Hematopoietic multipotent progenitor cell treated with erythropoietin and hydrocortisone succinate and interleukin-3 and kit ligand, for 15 days (in vitro differentiated cells): ENCODE data around the gene PRADC1.
"Not testable (repeated sequence)": the region's sequence is repeated elsewhere in the genome, so short reads cannot be mapped to it uniquely, and the experiment has no call there.

Experiments used
- DNase-seq: peaks from one replicate; pipeline ENCODE4 v3.0.0-alpha.2; 2015; ENCODE audit warnings: low spot score

The PRADC1 gene

DNA sequence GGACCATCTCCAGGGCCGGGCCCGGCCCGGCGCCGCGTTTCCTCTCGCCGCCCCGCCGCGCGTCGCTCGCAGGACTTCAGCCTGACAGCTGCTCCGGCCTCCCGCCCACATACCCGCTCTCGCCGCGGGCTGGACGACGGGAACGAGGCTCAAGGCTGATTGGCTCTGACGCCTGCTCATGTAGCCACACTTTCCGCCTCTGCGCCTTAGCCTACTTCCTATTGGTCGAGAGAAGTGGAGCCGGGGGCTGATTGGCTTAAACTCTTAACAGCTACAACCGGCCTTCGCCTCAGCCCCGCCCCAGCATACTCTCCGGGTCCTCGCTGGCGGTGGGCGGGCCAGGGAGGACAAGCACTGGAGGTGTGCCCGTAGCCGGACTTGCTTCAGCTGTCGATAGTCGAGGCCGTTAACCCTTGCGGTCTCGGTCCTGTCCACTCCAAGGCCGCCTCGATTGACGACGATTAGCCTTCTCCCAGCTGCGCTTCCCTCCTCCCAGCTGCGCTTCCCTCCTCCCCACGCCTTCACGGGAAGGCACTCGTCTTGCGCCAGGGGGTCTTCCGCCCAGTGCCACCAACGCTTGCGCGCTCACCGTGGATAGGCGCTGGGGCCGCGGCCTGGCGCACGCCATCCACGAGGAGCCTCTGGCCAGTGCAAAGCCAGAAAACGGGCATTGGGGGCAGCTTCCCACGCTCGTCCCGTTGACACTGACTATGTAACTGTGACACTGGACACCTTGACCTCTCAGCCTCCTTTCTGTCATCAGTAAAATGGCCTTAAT, at the start of gene PRADC1:
TSS of gene PRADC1 (minus strand) at position 86 of the 778 bp plus-strand sequence. CDS start at position 7, 79 bp downstream.
- peak; percentile 98 for DNase-seq

DNA sequence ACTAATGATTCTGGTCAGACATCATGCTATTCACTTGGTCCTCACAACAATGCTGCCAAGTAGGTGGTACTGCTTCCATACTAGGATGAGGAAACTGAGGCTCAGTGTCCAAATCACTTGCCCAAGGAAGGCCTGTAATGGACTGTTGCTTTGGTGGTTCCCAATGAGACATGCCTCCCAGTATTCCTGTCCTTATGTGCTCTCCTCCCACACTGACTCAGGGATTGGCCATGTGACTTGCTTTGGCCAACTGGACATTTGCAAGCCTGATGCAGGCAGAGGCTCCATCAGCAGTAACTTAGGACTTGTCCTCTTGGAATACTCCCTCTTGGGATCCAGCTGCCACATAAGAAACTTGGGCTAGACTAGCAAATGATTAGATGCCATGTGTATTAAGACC, 48.2 kb upstream of the PRADC1 start:
- no peak for DNase-seq

DNA sequence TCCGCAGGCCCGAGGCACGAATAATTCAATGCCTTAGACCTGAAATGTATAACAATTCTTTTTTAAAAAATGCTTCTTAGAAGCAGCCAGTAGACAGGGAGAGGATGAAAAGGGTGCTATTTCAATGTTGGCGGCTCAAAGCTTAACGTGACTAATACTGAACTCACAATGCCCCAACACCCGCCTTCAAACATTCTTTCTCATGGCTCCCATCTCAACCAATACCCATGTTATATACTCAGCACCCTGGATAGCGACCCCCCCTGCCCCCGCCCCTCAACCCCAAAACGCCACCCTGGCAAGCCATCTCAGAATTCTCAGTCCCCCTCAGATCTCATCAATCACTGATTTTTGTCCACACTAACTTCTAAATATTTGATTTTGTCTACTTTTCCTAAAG, 46.8 kb upstream of the PRADC1 start:
- DNase-seq = no peak

DNA sequence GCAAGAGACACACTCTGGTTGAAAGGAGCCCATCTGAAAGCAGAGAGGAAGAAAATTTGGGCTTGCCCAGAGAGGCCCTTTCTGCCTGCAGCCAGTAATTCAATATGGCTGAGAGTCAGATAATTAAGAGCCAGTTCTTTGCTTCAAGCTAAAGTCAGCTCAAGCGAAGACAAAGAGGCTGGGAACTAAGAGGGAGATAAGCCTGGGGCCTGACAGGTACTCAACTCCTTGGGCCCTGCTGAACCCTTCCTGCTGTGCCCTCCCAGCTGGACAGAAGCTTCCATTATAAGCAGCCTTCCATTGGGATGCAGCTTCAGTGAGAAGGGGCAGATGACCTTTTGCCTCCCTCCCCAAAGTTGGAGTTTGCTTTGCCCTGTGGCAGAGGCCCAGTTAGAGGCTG, 39.2 kb upstream of the PRADC1 start:
- no peak for DNase-seq

DNA sequence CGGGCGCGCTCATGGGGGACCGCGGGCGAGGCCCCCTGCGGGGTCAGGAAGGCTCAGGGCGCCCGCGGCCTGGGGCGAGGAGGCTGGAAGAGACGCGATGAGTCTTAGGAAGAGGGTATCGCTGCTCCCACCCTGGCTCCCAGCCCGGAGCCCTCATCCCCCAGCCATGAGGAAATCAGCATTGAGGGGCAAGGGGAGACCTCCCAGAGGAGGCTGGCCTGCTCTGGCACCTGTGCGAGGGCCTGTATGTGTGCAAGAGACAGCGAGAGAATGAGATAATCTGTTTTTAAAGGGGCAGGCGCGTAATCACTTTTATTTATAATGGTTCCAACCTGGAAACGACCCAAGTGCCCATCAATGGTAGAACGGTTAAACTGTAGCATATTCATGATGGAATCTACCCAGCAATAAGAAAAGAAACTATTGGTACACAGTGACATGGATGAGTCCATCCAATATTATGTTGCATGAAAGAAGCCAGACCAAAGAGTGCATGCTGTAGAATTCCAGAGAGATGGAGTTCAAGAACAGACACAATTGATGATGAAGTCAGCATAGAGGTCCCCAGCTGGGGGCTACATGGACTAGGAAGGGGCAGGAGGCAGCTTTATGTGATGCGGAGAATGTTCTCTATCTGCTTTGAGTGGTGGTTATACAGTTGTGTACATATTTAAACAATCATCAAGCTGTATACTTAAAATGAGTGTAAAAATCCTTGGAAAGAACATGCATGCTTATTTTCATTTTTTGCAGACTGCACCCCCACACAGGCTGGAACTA, 36.8 kb upstream of the PRADC1 start:
- no peak for DNase-seq

DNA sequence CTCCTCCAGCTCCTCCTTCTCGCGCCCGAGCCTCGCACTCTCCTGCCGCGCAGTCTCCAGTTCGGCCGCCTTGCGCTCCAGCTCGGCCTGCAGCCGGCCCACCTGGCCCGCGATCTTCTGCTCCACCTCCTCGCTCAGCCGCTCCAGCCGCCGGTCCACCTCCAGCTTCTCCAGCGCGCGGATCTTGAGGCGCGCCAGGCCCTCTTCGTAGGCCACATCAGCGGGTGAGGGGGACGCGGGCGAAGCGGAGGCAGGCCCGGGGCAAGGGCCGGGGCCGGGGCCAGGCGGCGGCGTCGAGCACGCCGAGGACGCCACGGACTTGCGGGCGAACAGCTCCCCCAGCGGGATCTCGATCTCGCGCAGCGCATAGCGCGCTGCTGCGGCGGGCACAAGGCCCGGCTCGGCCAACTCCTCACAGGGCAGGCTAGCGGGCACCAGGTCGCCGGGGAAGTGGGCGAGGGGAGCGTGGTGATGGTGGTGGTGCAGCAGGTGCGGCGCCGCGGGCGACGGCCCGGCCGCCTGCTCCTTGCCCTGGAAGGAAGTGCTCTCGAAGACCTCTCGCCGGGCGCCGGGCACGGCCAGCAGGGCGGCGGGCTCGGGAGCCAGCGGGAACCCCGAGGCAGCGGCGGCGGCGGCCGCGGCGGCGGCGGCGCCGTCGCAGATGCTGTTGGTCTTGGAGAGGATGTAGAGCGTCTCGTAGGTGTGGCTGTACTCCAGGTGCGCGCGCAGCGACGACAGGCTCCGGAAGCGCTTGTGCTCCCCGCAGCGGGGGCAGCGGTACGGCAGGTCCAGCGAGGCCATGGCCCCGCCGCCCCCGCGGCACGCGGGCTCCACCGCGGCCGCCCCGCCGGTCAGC, 36.0 kb upstream of the PRADC1 start:
- DNase-seq = no peak

DNA sequence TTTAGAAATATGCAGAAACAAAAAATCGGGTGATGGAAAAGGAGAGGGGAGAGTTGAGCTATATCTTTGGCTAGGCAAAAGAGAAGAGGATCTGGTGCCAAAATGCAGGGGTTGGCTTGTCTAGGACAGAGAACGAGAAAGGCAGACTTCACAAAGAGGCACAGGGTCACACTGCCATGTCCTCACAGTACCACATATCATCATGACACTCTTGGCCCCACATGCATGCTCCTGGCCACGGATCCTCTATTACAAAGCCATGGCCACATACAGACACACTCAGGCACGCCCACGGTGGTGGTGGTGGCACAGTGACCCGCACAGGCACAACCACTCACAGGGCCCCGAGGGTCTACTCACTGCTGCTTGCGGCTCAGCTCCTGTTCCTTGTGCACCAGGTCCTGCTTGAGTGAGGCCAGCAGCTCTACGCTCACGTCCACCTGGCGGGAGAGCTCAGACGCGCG, 35.4 kb upstream of the PRADC1 start:
- no peak for DNase-seq

DNA sequence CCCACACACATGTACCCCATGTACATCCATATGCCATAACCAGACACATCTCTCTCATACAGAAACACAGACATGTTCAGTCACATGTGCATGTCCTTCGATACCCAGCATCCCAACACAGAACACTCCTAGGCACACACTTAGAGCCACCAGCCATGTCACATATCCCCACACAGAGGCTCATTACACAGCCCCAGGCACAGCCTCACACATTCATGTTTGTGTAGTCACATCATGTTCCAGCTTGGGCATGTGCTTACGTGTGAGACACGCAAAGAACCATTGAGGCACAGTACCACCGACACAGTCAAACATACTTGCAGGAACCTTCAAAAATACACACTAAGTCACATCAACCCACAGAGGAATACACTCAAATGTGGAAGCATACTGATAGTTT, 34.0 kb upstream of the PRADC1 start:
- no peak for DNase-seq

DNA sequence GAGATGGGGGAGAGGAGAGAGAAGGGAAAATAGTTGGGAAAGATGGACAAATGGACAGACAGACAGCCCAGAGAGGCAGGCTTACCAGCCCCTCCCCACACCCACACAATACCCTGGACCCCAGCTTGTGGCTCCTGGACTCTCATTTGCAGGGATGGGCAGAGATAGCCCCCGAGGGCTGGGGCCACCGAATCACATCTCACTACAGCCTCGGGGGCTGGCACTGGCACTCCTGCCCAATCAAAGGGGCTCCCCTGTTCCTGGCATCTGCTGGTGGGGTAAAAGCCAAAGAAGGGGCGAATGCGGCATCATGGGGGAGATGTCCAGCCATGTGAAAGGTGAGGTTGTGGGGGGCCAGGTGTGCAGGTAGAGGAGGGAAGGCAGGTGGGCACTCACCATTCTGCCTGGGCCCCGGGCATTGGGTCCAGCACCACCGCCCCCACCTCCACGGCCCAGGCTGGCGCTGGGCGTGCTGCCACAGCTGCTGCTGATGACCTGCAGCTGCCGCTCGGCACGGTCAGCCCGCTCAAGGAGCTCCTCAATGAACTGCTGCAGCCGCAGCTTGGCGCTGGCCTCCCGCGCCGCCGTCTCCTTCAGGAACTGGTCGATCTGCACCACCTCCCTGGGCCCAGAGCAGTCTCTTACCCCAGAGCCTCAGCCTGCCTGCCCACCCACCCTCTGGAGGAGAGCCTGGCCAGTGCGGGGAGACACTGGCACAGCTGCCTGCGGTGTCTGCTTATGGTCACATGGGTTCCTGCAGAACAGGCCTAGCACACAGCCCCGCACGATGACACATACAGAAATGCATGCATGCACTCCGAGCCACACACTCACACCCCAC, 33.2 kb upstream of the PRADC1 start:
- no peak for DNase-seq

DNA sequence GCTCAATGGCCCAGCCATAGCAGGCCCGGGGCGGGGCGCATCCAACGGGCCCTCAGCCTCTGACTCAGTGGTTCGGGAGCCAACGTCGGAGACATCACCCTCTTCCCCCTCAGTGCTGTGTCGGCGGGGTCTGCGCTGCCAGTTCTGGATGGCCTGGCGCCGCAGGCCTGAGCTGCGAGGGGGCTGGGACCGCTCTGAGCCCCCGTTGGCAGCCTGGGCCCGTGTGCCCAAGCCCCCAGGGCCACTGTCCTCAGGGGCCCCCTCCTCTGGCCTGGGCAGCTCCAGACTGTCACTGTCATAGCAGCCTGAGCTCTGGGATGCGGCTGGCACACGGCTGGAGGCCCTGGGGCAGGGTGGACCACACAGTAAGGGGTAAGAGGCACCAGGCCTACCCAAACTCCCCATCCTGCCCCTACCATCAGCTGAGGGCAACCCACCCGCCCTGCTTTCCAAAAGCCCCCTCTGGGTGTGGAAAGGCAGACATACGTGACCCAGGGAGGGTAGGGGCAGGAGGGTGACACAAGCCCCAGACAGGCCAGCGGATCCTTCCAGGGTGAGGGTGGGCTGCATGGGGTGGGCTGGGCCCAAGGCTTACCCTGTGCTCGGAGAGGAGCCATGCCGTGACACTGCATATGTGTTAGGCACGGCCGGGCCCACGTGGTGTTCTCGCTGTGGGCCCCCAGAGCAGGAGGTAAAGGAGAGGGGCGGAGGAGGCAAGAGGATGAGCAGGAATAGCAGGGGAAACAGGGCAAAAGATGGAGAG, 32.4 kb upstream of the PRADC1 start:
- DNase-seq = no peak

DNA sequence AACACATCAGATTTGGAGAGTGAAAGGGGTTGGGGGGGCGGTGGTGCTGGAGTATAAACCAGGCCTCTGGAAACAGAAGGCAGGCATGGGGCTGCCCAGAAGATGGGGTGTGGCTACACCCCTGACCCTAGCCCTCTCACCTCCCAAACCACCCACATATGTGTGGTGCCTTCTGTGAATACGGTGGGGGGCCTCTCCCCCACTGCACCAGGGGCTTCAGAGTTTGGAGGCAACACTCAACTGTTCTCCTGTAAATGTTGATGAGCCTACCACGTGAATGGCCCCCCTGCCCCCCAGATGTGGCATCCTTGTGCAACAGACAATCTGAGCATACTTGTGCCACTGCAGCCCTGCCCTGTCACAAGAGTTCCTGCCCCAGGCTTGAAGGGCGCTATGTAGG, 31.7 kb upstream of the PRADC1 start:
- no peak for DNase-seq

DNA sequence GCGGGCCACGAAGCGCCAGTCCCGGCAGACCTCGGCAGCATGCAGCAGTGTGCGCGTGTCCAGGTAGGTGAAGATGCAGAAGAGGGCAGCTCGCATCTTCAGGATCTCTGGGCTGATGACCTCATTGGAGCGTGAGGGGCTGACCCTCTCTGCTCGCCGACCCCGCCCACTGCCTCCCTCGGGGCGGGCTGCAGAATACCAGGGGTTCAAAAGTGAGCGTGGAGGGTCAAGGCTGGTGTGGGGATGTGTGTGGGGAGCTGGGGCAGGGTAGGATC, 31.2 kb upstream of the PRADC1 start:
- DNase-seq = no peak

DNA sequence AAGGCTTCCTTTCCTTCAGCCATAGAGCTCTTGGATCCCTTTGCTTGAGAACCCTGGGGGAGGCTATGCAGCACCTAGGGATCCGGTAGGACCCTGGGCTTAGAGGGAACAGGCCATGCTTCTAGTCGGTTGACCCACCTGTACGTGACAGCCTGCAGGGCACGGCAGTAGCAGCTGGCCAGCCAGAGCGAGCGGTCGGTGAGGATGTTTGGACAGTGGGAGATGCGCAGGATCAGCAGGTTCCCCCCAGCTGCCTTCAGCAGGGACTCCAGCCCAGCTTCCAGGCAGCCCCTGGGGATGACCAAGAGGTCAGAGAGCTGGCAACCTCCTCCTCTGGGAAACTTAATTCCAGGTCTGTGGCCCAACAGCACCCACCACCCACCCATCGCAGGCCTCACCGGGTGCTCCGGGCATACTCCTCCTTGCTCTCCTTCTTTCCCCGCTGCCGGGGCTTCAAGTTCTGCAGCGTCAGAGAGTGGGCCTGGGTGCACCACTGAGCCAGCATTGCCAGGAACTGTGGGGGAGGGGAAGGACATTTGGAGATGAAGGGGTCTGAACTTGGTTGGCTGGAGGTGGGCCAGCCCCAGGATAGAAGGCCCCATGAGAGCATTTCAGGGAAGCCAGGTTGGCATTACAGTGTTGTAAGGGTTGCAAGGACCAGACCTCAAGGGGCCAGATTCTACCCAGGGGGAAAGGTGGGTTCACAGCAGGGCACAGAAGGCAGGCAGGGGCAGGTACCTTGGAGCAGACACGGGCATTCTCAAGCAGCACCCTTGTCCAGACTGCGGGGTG, 30.7 kb upstream of the PRADC1 start:
- DNase-seq = no peak

DNA sequence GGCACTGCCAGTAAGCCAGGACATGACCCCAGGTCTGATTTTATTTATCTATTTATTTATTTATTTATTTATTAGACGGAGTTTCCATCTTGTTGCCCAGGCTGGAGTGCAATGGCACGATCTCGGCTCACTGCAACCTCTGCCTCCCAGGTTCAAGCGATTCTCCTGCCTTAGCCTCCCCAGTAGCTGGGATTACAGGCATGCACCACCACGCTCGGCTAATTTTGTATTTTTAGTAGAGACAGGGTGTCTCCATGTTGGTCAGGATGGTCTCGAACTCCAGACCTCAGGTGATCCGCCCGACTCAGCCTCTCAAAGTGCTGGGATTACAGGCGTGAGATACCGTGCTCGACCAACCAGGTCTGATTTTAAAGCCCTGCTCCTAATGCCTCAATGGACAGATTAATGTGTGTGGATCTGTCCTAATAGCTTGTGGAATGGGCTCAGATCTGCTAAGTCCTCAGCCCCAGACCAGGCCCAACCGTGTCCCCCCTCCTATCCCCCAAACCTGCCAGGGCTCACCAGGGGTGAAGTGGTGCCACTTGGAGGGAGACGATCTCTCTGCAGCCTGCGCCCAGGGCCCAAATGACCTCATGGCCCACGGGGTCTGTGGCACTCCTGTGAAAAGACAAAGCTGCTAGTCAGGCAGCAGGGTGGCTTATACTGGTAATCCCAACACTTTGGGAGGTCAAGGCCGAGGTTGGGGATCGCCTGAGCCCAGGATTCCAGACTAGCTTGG, 29.8 kb upstream of the PRADC1 start:
- not testable (repeated sequence) for DNase-seq

DNA sequence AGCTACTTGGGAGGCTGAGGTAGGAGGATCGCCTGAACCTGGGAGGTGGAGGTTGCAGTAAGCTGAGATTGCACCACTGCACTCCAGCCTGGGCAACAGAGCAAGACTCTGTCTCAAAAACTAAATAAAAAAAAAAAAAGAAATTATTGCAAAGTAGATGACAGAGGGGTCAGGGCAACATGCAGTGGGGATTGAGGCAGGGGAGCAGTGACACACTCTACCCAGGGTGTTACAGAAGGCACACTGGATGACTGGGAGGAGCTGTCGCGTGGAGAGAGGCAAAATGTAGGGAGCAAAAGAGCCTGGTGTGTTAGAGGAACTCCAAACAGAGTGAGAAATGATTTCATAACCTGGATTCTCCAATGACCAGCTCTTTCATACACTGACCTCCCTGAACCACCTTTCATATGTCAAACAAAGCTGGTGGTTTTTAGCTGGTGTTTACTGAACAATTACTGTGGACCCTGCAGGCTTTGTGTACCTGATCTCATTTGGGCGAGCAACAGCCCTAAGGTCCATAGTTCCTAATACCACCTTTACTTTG, 29.1 kb upstream of the PRADC1 start:
- DNase-seq = no peak

DNA sequence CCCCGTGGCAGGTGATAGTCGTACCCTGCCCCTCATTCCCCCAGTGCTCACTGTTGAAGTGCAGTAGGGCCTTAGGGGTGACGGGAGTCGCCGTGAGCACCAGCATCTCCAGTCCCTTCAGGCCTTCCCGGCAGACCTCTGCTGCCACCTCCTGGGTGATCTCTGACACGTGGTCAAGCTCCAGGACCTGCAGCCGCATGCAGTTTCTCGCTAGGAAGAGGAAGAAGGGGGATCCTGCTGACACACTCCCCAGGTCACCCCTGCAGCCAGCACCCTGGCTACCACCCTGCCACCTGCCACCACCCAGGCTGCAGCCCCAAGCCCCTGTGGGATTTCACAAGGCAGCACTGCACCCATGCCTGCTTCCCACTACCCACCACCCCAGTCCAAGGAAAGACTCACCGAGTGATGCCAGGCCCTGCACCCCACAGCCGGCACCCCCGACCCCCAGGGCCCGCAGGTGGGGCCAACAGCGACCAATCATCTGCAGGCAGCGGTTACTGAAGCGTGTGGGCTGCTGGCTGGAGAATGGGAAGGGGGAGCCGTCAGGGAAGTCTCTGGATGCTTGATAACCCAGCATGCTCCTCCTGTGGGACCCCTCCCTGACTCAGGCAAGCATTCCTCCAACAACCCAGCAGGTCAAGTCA, 27.4 kb upstream of the PRADC1 start:
- DNase-seq = peak; percentile 14

DNA sequence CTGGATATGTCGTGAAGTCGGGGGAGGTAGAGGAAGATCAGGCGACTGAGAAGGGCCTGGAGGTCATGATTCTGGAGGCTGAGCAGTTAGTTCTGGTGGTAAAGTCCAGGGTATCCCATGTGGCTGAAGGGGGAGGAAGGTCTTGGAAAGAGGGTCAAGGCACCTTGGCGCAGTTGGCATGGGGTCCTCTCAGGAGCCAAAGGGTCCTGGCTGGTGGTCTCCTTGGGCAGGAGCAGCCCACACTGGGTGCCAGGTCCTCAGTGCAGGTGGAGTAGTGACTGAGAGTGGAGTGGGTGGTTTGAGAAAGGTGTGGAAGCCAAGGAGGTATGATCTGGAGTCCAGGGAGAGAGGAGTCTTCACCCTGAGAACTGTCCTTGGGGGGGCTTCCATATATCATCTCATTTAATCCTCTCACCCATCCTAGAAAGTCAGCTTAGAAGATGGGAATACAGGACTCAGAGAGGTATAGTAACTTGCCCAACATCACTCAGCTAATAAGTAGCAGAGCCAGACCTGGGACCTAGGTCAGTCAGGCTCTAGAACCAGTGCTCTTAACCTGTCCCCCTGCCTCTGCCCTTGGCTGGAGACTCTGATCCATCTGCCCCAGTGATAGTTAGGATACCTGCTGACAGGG, 26.8 kb upstream of the PRADC1 start:
- DNase-seq = no peak

DNA sequence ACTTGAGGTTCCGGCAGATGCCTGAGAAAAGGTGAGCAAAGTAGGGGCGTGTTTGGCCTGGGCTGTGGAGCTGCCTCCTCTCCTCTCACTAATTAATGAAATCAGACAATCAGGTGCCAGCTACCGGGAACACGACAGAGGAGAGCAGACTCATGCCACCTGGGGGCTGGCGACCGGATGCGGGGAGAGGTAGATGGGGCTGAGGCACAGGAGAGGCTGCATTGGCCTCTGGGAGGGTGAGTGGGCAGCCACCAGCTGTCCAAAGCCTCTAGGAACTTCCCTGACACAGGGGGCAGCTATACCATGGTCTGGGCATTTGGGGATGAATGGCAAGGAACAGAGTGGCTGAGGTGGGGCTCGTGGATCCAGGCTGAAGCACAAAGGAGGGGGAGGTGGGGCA, 26.2 kb upstream of the PRADC1 start:
- DNase-seq = no peak
